Measurements from ENCODE around the gene PTGS1. TPM values are rescaled to one million over a fixed set of nuclear protein-coding genes. Genes with fewer than 3 reads are reported as not detected.

PTGS1 gene
- total RNA-seq, result 7.5 and 9.4 TPM in 2 replicates

GRCh38 chr9:122370869-122371755, at the start of gene PTGS1:
TSS of gene PTGS1 (plus strand) at chr9:122371024. CDS start at chr9:122371085, 61 bp downstream.

Other genes with a start within 250 kb of the PTGS1 start
- 64.3 and 69.1 TPM in 2 replicates for gene NDUFA8, start 211.2 kb upstream of the PTGS1 start, total RNA-seq
- not detected in 2 replicates for gene MORN5, start 211.1 kb upstream of the PTGS1 start, total RNA-seq
- not detected in 2 replicates for gene LHX6, start 142.1 kb upstream of the PTGS1 start, total RNA-seq
- gene RBM18, start 106.2 kb upstream of the PTGS1 start, total RNA-seq, result 10.4 and 13.8 TPM in 2 replicates
- gene MRRF, start 106.1 kb upstream of the PTGS1 start, total RNA-seq, result 33.3 and 43.8 TPM in 2 replicates
- not detected in 2 replicates for gene OR1J1, start 106.9 kb downstream of the PTGS1 start, total RNA-seq
- gene OR1J2, start 139.8 kb downstream of the PTGS1 start, total RNA-seq, result not detected in 2 replicates
- not detected in 2 replicates for gene OR1J4, start 148.1 kb downstream of the PTGS1 start, total RNA-seq
- not detected in 2 replicates for gene OR1N1, start 156.3 kb downstream of the PTGS1 start, total RNA-seq
- gene OR1N2, start 182.1 kb downstream of the PTGS1 start, total RNA-seq, result not detected in 2 replicates
- not detected in 2 replicates for gene OR1L8, start 212.4 kb downstream of the PTGS1 start, total RNA-seq
- not detected in 2 replicates for gene OR1Q1, start 243.7 kb downstream of the PTGS1 start, total RNA-seq

Measured in myometrial cell (primary cell).